Peyer's patch (tissue), 4 donors: ENCODE data around the gene ADAMTSL2. TPM values are rescaled to one million over a fixed set of nuclear protein-coding genes. Genes with fewer than 3 reads are reported as not detected.

Experiments used
- DNase-seq, 3 donors: peaks; one replicate each; pipeline ENCODE4 v3.0.0-alpha.2; 2017 to 2019
- H3K27ac ChIP-seq, 4 donors: fragments of 200-600 bp; sonication (generic); one replicate each; pipeline ENCODE4 v1.5.1; 2016 to 2019
- H3K27me3 ChIP-seq, 2 donors: fragments of 200-600 bp; sonication (generic); one replicate each; pipeline ENCODE4 v1.5.1; 2019
- H3K36me3 ChIP-seq, 3 donors: fragments of 200-600 bp; sonication (generic); one replicate each; pipeline ENCODE4 v1.5.1; 2016 to 2019
- H3K4me1 ChIP-seq, 4 donors: fragments of 200-600 bp; sonication (generic); one replicate each; pipeline ENCODE4 v1.5.1; 2016 to 2019
- H3K4me3 ChIP-seq, 4 donors: fragments of 200-600 bp; sonication (generic); 1 replicate in 3 of 4; 2 replicates in 1 of 4; pipeline ENCODE4 v1.5.1; 2016 to 2019; ENCODE audit warnings: mild to moderate bottlenecking in 1 of 4
- H3K9me3 ChIP-seq, 4 donors: fragments of 200-600 bp; sonication (generic); one replicate each; pipeline ENCODE4 v1.5.1; 2016 to 2019; ENCODE audit warnings: mild to moderate bottlenecking in 1 of 4
- CTCF ChIP-seq, 6 experiments: fragments of 450-650 bp in 4 of 6; fragments of 200-600 bp in 2 of 6; sonication (generic) in 1 of 6; IDR thresholded peaks; one replicate each; pipeline ENCODE4 v1.5.1; 2017 to 2019; ENCODE audit warnings: antibody characterized with exemption in 6 of 6, mild to moderate bottlenecking in 3 of 6, moderate library complexity in 1 of 6
- POLR2A ChIP-seq, 2 donors: fragments of 450-650 bp; IDR thresholded peaks; one replicate each; pipeline ENCODE4 v1.5.1; 2017; ENCODE audit warnings: antibody characterized with exemption in 2 of 2, mild to moderate bottlenecking in 2 of 2, moderate library complexity in 2 of 2
- total RNA-seq, 4 donors: library from RNA; depleted of rRNA; stranded (reverse); fragments of >200 nt; gene quantifications; one replicate each; pipeline ENCODE4 v1.1.0, GENCODE V29; 2016

ADAMTSL2 gene
- total RNA-seq, 4 donors from 2014 or later = 0.40 to 14.0 (median 1.8) TPM

GRCh38 chr9:133616643-133617405 is 82.3 kb downstream of the ADAMTSL2 start:
- Histone ChIP-seq H3K4me3 (no peak overlapping the region), H3K27ac (no peak overlapping the region), H3K36me3 (no peaks in the 10 kb centered on the region), H3K9me3 (no peaks in the 10 kb centered on the region), H3K27me3 (no peaks in the 10 kb centered on the region), H3K4me1 (peaks cover 0 to 10% (median 2%) of the 10 kb centered on the region in 4 donors)
- DNase-seq = no peak
- TF ChIP-seq POLR2A (IDR thresholded peaks at IDR 0.05) = no peak
- no peak for TF ChIP-seq CTCF (IDR thresholded peaks at IDR 0.05)

- Histone ChIP-seq H3K36me3 (no peaks in the 10 kb centered on the region), H3K9me3 (no peaks in the 10 kb centered on the region), H3K27me3 (no peaks in the 10 kb centered on the region), H3K4me1 (peaks cover 0 to 10% (median 2%) of the 10 kb centered on the region in 4 donors), H3K27ac (no peak overlapping the region), H3K4me3 (no peak overlapping the region)
- no peak for DNase-seq
- TF ChIP-seq CTCF (IDR thresholded peaks at IDR 0.05) (no peak), POLR2A (IDR thresholded peaks at IDR 0.05) (no peak)
These were observed 84.2 kb downstream of the ADAMTSL2 start for GRCh38 chr9:133618726-133619125.

- no peak for TF ChIP-seq CTCF (IDR thresholded peaks at IDR 0.05)
- no peak for TF ChIP-seq POLR2A (IDR thresholded peaks at IDR 0.05)
- H3K27me3 ChIP-seq = no peaks in the 10 kb centered on the region
- H3K36me3 ChIP-seq = no peaks in the 10 kb centered on the region
- H3K9me3 ChIP-seq = no peaks in the 10 kb centered on the region
- peaks cover 0 to 10% (median 2%) of the 10 kb centered on the region in 4 donors for H3K4me1 ChIP-seq
- no peak overlapping the region for H3K4me3 ChIP-seq
- H3K27ac ChIP-seq = no peak overlapping the region
- DNase-seq = peak in 2 of 3 donors; percentile 65 to 71
These were observed 85.3 kb downstream of the ADAMTSL2 start for GRCh38 chr9:133619791-133620190.

GRCh38 chr9:133621725-133622267 is 87.3 kb downstream of the ADAMTSL2 start:
- Histone ChIP-seq H3K27me3 (no peaks in the 10 kb centered on the region), H3K27ac (no peak overlapping the region), H3K4me1 (peaks cover 0 to 10% (median 2%) of the 10 kb centered on the region in 4 donors), H3K9me3 (peaks cover 0 to 4% (median 0%) of the 10 kb centered on the region in 4 donors), H3K4me3 (no peak overlapping the region), H3K36me3 (no peaks in the 10 kb centered on the region)
- no peak for DNase-seq
- TF ChIP-seq POLR2A (IDR thresholded peaks at IDR 0.05) (no peak), CTCF (IDR thresholded peaks at IDR 0.05) (no peak)

GRCh38 chr9:133622555-133622954 is 88.1 kb downstream of the ADAMTSL2 start:
- DNase-seq = no peak
- Histone ChIP-seq H3K4me3 (no peak overlapping the region), H3K27ac (no peak overlapping the region), H3K9me3 (peaks cover 0 to 4% (median 0%) of the 10 kb centered on the region in 4 donors), H3K4me1 (peaks cover 0 to 10% (median 2%) of the 10 kb centered on the region in 4 donors), H3K36me3 (no peaks in the 10 kb centered on the region), H3K27me3 (no peaks in the 10 kb centered on the region)
- TF ChIP-seq CTCF (IDR thresholded peaks at IDR 0.05) = no peak
- no peak for TF ChIP-seq POLR2A (IDR thresholded peaks at IDR 0.05)

Other genes starting within 250 kb of the ADAMTSL2 start
- 10 to 100 TPM; 16.1 to 41.2 (median 26.8) TPM for gene SURF6, start 198.5 kb upstream of the ADAMTSL2 start, total RNA-seq
- 10 to 100 TPM; 23.5 to 42.1 (median 31.2) TPM for gene MED22, start 186.6 kb upstream of the ADAMTSL2 start, total RNA-seq
- gene RPL7A, start 186.5 kb upstream of the ADAMTSL2 start, total RNA-seq = 1,000 to 10,000 TPM in 1 of 4 donors, 100 to 1,000 TPM in 3; 708 to 1,565 (median 870) TPM
- 10 to 100 TPM; 41.2 to 75.1 (median 53.4) TPM for gene SURF1, start 178.2 kb upstream of the ADAMTSL2 start, total RNA-seq
- 10 to 100 TPM in 3 of 4 donors, 1 to 10 TPM in 1; 5.4 to 18.9 (median 15.3) TPM for gene SURF2, start 178.2 kb upstream of the ADAMTSL2 start, total RNA-seq
- 100 to 1,000 TPM in 3 of 4 donors, 10 to 100 TPM in 1; 56.9 to 281 (median 225) TPM for gene SURF4, start 158.6 kb upstream of the ADAMTSL2 start, total RNA-seq
- gene STKLD1, start 158.3 kb upstream of the ADAMTSL2 start, total RNA-seq = under 1 TPM in 1 of 4 donors, not detected in 3; 0.94 TPM
- gene REXO4, start 116.7 kb upstream of the ADAMTSL2 start, total RNA-seq = 10 to 100 TPM; 15.6 to 37.1 (median 19.4) TPM
- gene ADAMTS13, start 112.3 kb upstream of the ADAMTSL2 start, total RNA-seq = 10 to 100 TPM in 1 of 4 donors, 1 to 10 TPM in 3; 4.4 to 13.2 (median 5.7) TPM
- 10 to 100 TPM; 13.2 to 68.5 (median 54.4) TPM for gene CACFD1, start 74.7 kb upstream of the ADAMTSL2 start, total RNA-seq
- gene SLC2A6, start 55.6 kb upstream of the ADAMTSL2 start, total RNA-seq = 10 to 100 TPM in 1 of 4 donors, 1 to 10 TPM in 2, under 1 TPM in 1; 0.95 to 10.7 (median 2.2) TPM
- not detected for gene MYMK, start 9.7 kb upstream of the ADAMTSL2 start, total RNA-seq
- not detected for gene FAM163B, start 74.7 kb downstream of the ADAMTSL2 start, total RNA-seq
- gene DBH, start 101.7 kb downstream of the ADAMTSL2 start, total RNA-seq = not detected
- 1 to 10 TPM in 2 of 4 donors, under 1 TPM in 2; 0.47 to 5.0 (median 0.95) TPM for gene SARDH, start 203.6 kb downstream of the ADAMTSL2 start, total RNA-seq